CD4-positive, alpha-beta memory T cell (primary cell): ENCODE measurements around the gene GARIN3. TPM values are rescaled to one million over a fixed set of nuclear protein-coding genes. Genes with fewer than 3 reads are reported as not detected.

Source experiments
- CTCF ChIA-PET: fragments of 350-600 bp; sonication (Branson Sonifier 250); formaldehyde crosslinking; loops from one replicate; lab custom pipeline; 2021; ENCODE audit warnings: inconsistent platforms; ENCODE audit not compliant: partially characterized antibody; lab: Charles Lee
- POLR2A ChIA-PET: fragments of 350-600 bp; sonication (Branson Sonifier 250); formaldehyde crosslinking; loops from one replicate; lab custom pipeline; 2021; ENCODE audit not compliant: partially characterized antibody; lab: Charles Lee
- DNase-seq, 5 donors: peaks; one replicate each; pipeline versions ENCODE4 v3.0.0 to v3.0.0-alpha.2; 2020 to 2022; ENCODE audit warnings: mixed read lengths in 1 of 5
- H3K27ac ChIP-seq: one replicate; pipeline ENCODE4 v1.7.0; 2013; ENCODE audit warnings: low read depth, low read length
- H3K27me3 ChIP-seq: 2 replicates; pipeline ENCODE4 v1.7.0; 2013; ENCODE audit warnings: mild to moderate bottlenecking, low read length, moderate library complexity; ENCODE audit not compliant: insufficient read depth
- H3K36me3 ChIP-seq: 2 replicates; pipeline ENCODE4 v1.7.0; 2013; ENCODE audit warnings: mild to moderate bottlenecking, low read length, moderate library complexity; ENCODE audit not compliant: insufficient read depth
- H3K4me1 ChIP-seq: 2 replicates; pipeline ENCODE4 v1.7.0; 2013; ENCODE audit warnings: mild to moderate bottlenecking, low read length, moderate library complexity; ENCODE audit not compliant: insufficient read depth
- H3K4me3 ChIP-seq, 2 donors: one replicate each; pipeline ENCODE4 v1.7.0; 2013; ENCODE audit warnings: low read length in 2 of 2, mild to moderate bottlenecking in 1 of 2
- H3K9me3 ChIP-seq, 2 donors: one replicate each; pipeline ENCODE4 v1.7.0; 2013; ENCODE audit warnings: low read length in 2 of 2, control low read depth in 1 of 2; ENCODE audit not compliant: control insufficient read depth in 1 of 2
- H3K27ac Mint-ChIP-seq, 7 donors: one replicate each; pipeline ENCODE4 v1.8.0; 2020 to 2021; ENCODE audit warnings: mixed read lengths in 7 of 7, mild to moderate bottlenecking in 6 of 7, inconsistent platforms in 3 of 7, moderate library complexity in 3 of 7
- H3K27me3 Mint-ChIP-seq, 2 donors: one replicate each; pipeline ENCODE4 v1.8.0; 2020 to 2021; ENCODE audit warnings: mixed read lengths in 2 of 2
- H3K36me3 Mint-ChIP-seq, 2 donors: one replicate each; pipeline ENCODE4 v1.8.0; 2020 to 2021; ENCODE audit warnings: mixed read lengths in 2 of 2, inconsistent platforms in 1 of 2, mild to moderate bottlenecking in 1 of 2
- H3K4me1 Mint-ChIP-seq, 4 donors: one replicate each; pipeline ENCODE4 v1.8.0; 2020 to 2021; ENCODE audit warnings: mixed read lengths in 4 of 4, mild to moderate bottlenecking in 1 of 4
- H3K4me3 Mint-ChIP-seq, 8 donors: one replicate each; pipeline ENCODE4 v1.8.0; 2020 to 2021; ENCODE audit warnings: mixed read lengths in 8 of 8, mild to moderate bottlenecking in 7 of 8, moderate library complexity in 6 of 8, inconsistent platforms in 3 of 8
- H3K9me3 Mint-ChIP-seq, 8 donors: one replicate each; pipeline ENCODE4 v1.8.0; 2020 to 2021; ENCODE audit warnings: mixed read lengths in 8 of 8, mild to moderate bottlenecking in 5 of 8, inconsistent platforms in 3 of 8, moderate library complexity in 1 of 8
- intact Hi-C: fragments of 100-400 bp; cut with micrococcal nuclease; formaldehyde crosslinking; loops from one replicate; pipeline ENCODE4 v1.15.1; 2023
- polyA plus RNA-seq, 2 donors: library from polyadenylated mRNA; unstranded; fragments of 300-500 nt; fragmentation: Illumina TruSeq; gene quantifications; one replicate each; pipeline ENCODE4 v1.2.3, GENCODE V29; 2021
- total RNA-seq, 2 experiments: library from RNA; stranded (reverse); gene quantifications; one replicate each; pipeline ENCODE4 v1.2.3, GENCODE V29; 2021

The GARIN3 gene
- total and polyA plus RNA-seq, 4 experiments from 2014 or later: not detected

DNA sequence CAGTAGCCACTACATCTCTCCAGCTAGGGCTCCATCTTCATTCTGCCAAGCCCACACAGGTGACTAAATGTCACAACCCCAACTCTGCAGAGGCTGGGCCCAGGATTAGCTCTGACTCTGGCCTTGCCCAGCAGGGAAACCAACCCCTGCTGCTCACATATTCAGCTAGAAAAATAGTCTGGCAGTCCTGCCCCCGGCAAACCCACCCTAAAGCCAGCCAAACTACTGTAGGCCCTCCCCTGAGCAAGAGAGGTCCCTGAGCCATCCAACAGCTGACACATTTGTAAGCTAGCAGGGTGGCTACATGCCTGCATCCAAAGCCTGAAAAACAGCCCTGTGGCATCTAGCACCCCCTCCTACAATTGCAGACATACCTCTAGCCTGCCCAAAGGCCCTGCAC, 46.0 kb downstream of the GARIN3 start:
- Histone ChIP-seq H3K27me3 (no peaks in the 10 kb centered on the region), H3K27ac (no peak overlapping the region), H3K36me3 (no peaks in the 10 kb centered on the region), H3K4me3 (no peak overlapping the region), H3K4me1 (no peaks in the 10 kb centered on the region), H3K9me3 (no peaks in the 10 kb centered on the region)
- Mint-ChIP-seq H3K27ac (no peak overlapping the region), H3K27me3 (no peaks in the 10 kb centered on the region), H3K4me1 (peaks cover 4 to 10% (median 6%) of the 10 kb centered on the region in 4 donors), H3K9me3 (peaks cover 0 to 28% (median 17%) of the 10 kb centered on the region in 8 donors), H3K4me3 (no peak overlapping the region), H3K36me3 (peaks cover 5 to 14% of the 10 kb centered on the region in 2 donors)
- ChIA-PET CTCF (no interaction called here), POLR2A (no interaction called here)
- DNase-seq: no peak
- intact Hi-C loops: no loop called here

DNA sequence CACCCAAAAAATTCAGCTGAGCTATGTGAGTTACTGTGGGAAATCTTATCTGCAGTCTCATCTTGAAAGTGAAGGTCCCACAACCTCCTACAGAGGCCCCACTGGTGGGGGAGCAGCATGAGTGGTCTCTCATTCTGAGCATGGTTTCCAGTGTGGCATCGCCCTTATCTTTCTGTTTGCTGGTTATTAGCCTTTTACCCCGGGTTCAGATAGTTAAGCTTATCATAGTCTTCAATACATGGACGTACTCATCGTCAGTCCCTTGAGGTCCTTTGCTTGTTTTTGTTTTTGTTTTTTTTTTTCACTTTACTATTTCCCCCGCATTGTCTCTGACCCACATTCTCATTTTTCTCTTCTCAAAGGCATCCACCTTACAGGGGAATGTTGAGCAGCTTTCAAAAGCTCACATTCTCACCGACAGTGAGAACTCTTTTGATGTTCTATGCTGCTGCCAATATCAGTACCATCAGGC, 49.5 kb downstream of the GARIN3 start:
- no peaks in the 10 kb centered on the region for H3K27me3 Mint-ChIP-seq

DNA sequence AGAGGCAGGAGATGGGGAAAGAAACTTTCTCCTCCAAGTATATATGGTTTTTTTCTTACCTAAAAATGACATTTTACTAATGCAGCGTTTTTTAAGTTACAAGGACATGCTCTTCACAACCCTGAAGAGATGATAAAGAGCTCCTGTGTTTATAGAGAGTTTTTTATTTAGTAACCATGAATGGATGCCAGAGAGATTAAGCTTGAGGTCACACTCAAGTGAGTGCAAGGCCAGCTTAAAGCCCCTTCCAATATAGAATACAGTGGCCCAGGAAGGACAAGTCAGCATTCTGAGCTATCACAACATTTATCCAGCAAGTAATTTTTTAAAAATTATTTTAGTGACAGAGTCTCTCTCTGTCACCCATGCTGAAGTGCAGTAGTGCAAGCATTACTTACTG, 50.6 kb downstream of the GARIN3 start:
- Mint-ChIP-seq H3K27me3 (no peaks in the 10 kb centered on the region), H3K27ac (peak overlapping the region in 1 of 7 donors; percentile 46), H3K4me3 (no peak overlapping the region), H3K9me3 (no peaks in the 10 kb centered on the region), H3K36me3 (no peaks in the 10 kb centered on the region), H3K4me1 (peaks cover 8 to 14% (median 10%) of the 10 kb centered on the region in 4 donors)
- intact Hi-C loops: no loop called here
- H3K4me3 ChIP-seq: no peak overlapping the region
- H3K27me3 ChIP-seq: no peaks in the 10 kb centered on the region
- DNase-seq: no peak
- H3K27ac ChIP-seq: no peak overlapping the region
- POLR2A ChIA-PET: interaction anchor here (1.4 kb wide), 1 partner anchor 27 kb away, joined by 4 read pairs; the partner anchor contains the start of gene MED7
- H3K9me3 ChIP-seq: no peaks in the 10 kb centered on the region
- H3K36me3 ChIP-seq: no peaks in the 10 kb centered on the region
- CTCF ChIA-PET: interaction anchor here (1.0 to 2.0 kb wide), 2 partner anchors 8 to 16 kb away, joined by 3 to 6 read pairs; no protein-coding TSS in a partner anchor
- no peaks in the 10 kb centered on the region for H3K4me1 ChIP-seq

More for the DNA sequence above, 49.5 kb downstream of the GARIN3 start:
- no peak overlapping the region for H3K27ac ChIP-seq
- ChIA-PET POLR2A (interaction anchor here (1.4 kb wide), 1 partner anchor 26 kb away, joined by 4 read pairs; the partner anchor contains the start of gene MED7), CTCF (interaction anchor here (1.0 to 2.0 kb wide), 2 partner anchors 9 to 15 kb away, joined by 3 to 6 read pairs; no protein-coding TSS in a partner anchor)
- H3K9me3 ChIP-seq: no peaks in the 10 kb centered on the region
- H3K36me3 ChIP-seq: no peaks in the 10 kb centered on the region
- H3K27ac Mint-ChIP-seq: peak overlapping the region in 4 of 7 donors; percentile 29 to 70 (median 64)
- peaks cover 4% of the 10 kb centered on the region in 2 donors for H3K36me3 Mint-ChIP-seq
- peak overlapping the region in 1 of 8 donors; percentile 40 for H3K4me3 Mint-ChIP-seq
- H3K4me1 ChIP-seq: no peaks in the 10 kb centered on the region
- intact Hi-C loops: no loop called here
- peaks cover 6 to 10% (median 7%) of the 10 kb centered on the region in 4 donors for H3K4me1 Mint-ChIP-seq
- peaks cover 0 to 9% (median 5%) of the 10 kb centered on the region in 8 donors for H3K9me3 Mint-ChIP-seq
- no peaks in the 10 kb centered on the region for H3K27me3 ChIP-seq
- H3K4me3 ChIP-seq: no peak overlapping the region
- no peak for DNase-seq

DNA sequence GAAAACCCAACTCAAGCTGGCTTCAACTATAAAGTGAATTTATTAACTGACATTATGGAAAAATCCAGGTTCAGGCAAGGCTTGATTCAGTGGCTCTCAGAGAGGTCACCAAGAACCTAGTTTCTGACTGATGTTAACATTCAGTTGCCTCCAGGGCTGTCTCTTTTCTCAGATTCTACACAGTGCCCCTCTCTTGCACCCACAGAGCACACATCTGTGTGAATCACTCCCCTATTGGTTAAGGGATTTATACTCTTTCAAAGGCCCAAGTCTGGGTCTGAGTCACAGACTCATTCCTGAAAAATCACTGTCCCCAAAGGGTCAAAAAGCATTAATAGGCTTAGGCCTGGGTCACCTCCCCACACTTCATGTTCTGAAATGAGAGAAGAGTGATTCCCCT, 51.1 kb downstream of the GARIN3 start:
- CTCF ChIA-PET: interaction anchor here (2.0 kb wide), 1 partner anchor 17 kb away, joined by 6 read pairs; no protein-coding TSS in a partner anchor
- intact Hi-C loops: no loop called here
- H3K36me3 ChIP-seq: no peaks in the 10 kb centered on the region
- H3K9me3 ChIP-seq: no peaks in the 10 kb centered on the region
- peaks cover under 1% of the 10 kb centered on the region for H3K4me1 ChIP-seq
- Mint-ChIP-seq H3K9me3 (no peaks in the 10 kb centered on the region), H3K4me1 (peaks cover 8 to 17% (median 13%) of the 10 kb centered on the region in 4 donors), H3K27ac (peak overlapping the region in 1 of 7 donors; percentile 46), H3K27me3 (no peaks in the 10 kb centered on the region), H3K36me3 (no peaks in the 10 kb centered on the region), H3K4me3 (no peak overlapping the region)
- DNase-seq: no peak
- H3K27ac ChIP-seq: no peak overlapping the region
- no peak overlapping the region for H3K4me3 ChIP-seq
- no peaks in the 10 kb centered on the region for H3K27me3 ChIP-seq
- POLR2A ChIA-PET: interaction anchor here (1.4 kb wide), 1 partner anchor 27 kb away, joined by 4 read pairs; the partner anchor contains the start of gene MED7

DNA sequence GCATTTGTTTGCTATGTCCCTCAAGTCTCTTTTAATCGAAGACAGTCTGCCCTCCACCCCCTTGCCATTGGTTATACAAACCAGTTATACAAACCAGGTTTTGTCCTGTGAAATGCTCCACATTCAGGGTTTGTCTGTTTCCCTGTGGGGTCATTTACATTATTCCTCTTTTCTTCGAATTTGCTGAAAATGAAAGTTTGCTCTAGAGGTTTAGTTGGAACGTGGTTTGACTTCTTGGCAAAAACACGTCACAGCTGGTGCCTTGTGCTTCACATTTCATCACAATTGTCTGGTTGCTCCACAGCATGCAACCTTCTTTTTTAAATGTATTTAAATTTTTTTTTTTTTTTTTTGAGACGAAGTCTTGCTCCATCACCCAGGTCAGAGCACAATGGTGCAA, 53.1 kb downstream of the GARIN3 start:
- Mint-ChIP-seq H3K4me3 (no peak overlapping the region), H3K4me1 (peaks cover 23 to 36% (median 29%) of the 10 kb centered on the region in 4 donors), H3K9me3 (no peaks in the 10 kb centered on the region), H3K36me3 (no peaks in the 10 kb centered on the region), H3K27ac (no peak overlapping the region), H3K27me3 (no peaks in the 10 kb centered on the region)
- ChIA-PET CTCF (no interaction called here), POLR2A (no interaction called here)
- intact Hi-C loops: no loop called here
- no peak for DNase-seq
- H3K9me3 ChIP-seq: no peaks in the 10 kb centered on the region
- H3K4me3 ChIP-seq: no peak overlapping the region
- H3K27me3 ChIP-seq: no peaks in the 10 kb centered on the region
- no peaks in the 10 kb centered on the region for H3K36me3 ChIP-seq
- peaks cover 20% of the 10 kb centered on the region for H3K4me1 ChIP-seq
- no peak overlapping the region for H3K27ac ChIP-seq

Other genes with a start within 250 kb of the GARIN3 start
- gene TIMD4, start 203.0 kb downstream of the GARIN3 start, total RNA-seq: 1 to 10 TPM; 7.6 to 9.5 TPM
- under 1 TPM; 0.54 to 0.64 TPM for gene TIMD4, start 203.0 kb downstream of the GARIN3 start, polyA plus RNA-seq
- gene HAVCR1, start 107.1 kb downstream of the GARIN3 start, total RNA-seq: 10 to 100 TPM in 1 of 2 experiments, 1 to 10 TPM in 1; 5.7 to 10.1 TPM
- under 1 TPM; 0.91 TPM for gene HAVCR1, start 107.1 kb downstream of the GARIN3 start, polyA plus RNA-seq
- 1 to 10 TPM; 2.7 to 4.5 TPM for gene HAVCR2, start 57.2 kb downstream of the GARIN3 start, total RNA-seq
- gene HAVCR2, start 57.2 kb downstream of the GARIN3 start, polyA plus RNA-seq: 1 to 10 TPM; 4.9 to 8.4 TPM
- 10 to 100 TPM; 18.9 to 20.3 TPM for gene MED7, start 23.4 kb downstream of the GARIN3 start, total RNA-seq
- gene MED7, start 23.4 kb downstream of the GARIN3 start, polyA plus RNA-seq: 10 to 100 TPM; 13.6 to 16.6 TPM
- gene ITK, start 14.6 kb upstream of the GARIN3 start, total RNA-seq: 100 to 1,000 TPM; 398 to 421 TPM
- gene ITK, start 14.6 kb upstream of the GARIN3 start, polyA plus RNA-seq: 100 to 1,000 TPM; 141 to 178 TPM
- gene CYFIP2, start 99.9 kb upstream of the GARIN3 start, total RNA-seq: 100 to 1,000 TPM; 317 to 325 TPM
- gene CYFIP2, start 99.9 kb upstream of the GARIN3 start, polyA plus RNA-seq: 100 to 1,000 TPM; 432 to 516 TPM